Fibroblast of the aortic adventitia (primary cell): ENCODE measurements around the gene SPSB3. TPM values are rescaled to one million over a fixed set of nuclear protein-coding genes. Genes with fewer than 3 reads are reported as not detected.
"Not testable (repeated sequence)": the region's sequence is repeated elsewhere in the genome, so short reads cannot be mapped to it uniquely, and the experiment has no call there.

Experiments used
- DNase-seq: peaks from one replicate; pipeline ENCODE4 v3.0.0-alpha.2; 2010; ENCODE audit warnings: low read depth
- H3K4me3 ChIP-seq: 2 replicates; pipeline ENCODE4 v1.5.1; 2011; ENCODE audit warnings: low read depth, mild to moderate bottlenecking, control low read depth, low read length, moderate library complexity
- total RNA-seq: library from RNA; depleted of rRNA; stranded (reverse); fragments of >200 nt; gene quantifications from 2 replicates; pipeline ENCODE4 v1.2.3, GENCODE V29; 2012; ENCODE audit warnings: low replicate concordance
- TF ChIP-seq, protein P1 (sequence below): IDR thresholded peaks from 2 replicates; pipeline ENCODE4 v1.5.1; 2011; ENCODE audit warnings: mild to moderate bottlenecking, low read length, control low read depth, inconsistent platforms; ENCODE audit not compliant: insufficient read depth

Gene SPSB3
- total RNA-seq, 1 donor: 21.6 TPM

DNA sequence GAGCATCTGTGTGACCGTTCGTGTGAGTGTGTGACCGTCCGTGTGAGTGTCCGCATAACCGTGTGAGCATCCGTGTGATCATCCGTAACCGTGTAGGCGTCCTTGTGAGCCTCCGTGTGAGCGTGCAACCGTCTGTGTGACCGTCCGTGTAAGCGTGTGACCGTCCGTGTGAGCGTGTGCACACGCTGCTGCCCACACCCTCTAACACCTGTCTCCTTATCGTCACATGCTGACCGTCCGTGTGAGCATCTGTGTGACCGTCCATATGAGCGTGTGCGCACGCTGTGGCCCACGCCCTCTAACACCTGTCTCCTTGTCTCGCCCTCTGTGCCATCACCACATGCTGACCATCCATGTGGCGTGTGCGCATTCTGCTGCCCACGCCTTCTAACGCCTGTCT lies 42.1 kb downstream of the SPSB3 start:
- TF ChIP-seq, protein P1, sequence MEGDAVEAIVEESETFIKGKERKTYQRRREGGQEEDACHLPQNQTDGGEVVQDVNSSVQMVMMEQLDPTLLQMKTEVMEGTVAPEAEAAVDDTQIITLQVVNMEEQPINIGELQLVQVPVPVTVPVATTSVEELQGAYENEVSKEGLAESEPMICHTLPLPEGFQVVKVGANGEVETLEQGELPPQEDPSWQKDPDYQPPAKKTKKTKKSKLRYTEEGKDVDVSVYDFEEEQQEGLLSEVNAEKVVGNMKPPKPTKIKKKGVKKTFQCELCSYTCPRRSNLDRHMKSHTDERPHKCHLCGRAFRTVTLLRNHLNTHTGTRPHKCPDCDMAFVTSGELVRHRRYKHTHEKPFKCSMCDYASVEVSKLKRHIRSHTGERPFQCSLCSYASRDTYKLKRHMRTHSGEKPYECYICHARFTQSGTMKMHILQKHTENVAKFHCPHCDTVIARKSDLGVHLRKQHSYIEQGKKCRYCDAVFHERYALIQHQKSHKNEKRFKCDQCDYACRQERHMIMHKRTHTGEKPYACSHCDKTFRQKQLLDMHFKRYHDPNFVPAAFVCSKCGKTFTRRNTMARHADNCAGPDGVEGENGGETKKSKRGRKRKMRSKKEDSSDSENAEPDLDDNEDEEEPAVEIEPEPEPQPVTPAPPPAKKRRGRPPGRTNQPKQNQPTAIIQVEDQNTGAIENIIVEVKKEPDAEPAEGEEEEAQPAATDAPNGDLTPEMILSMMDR: no peak
- no peak overlapping the region for H3K4me3 ChIP-seq
- no peak for DNase-seq

DNA sequence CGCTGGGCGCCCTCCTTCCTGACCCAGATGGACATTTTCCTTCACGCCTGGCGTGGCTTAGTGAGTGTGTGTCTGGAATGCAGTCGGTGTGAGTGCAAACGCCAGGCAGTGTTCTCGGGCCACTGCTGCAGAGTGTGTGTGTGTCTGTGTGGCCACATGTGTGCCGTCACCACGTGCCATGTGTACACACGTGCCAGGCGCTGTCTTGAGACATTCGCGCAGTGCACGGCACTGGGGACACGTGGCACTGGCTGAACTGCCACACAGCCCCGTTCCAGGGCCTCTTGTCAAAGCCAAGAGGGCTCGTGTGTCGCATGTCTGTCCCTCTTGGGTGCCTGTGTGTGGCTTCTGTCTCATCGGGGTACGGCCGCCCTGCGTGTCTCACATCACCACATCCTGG lies 47.6 kb downstream of the SPSB3 start:
- H3K4me3 ChIP-seq: no peak overlapping the region
- TF ChIP-seq, protein P1: no peak
- no peak for DNase-seq

- DNase-seq: no peak
- H3K4me3 ChIP-seq: no peak overlapping the region
- TF ChIP-seq, protein P1: no peak
These were observed 48.2 kb downstream of the SPSB3 start for GRCh38 chr16:1734123-1734522.

- H3K4me3 ChIP-seq, DNase-seq: not testable (repeated sequence)
These were observed 49.8 kb downstream of the SPSB3 start for GRCh38 chr16:1732551-1732987.

DNA sequence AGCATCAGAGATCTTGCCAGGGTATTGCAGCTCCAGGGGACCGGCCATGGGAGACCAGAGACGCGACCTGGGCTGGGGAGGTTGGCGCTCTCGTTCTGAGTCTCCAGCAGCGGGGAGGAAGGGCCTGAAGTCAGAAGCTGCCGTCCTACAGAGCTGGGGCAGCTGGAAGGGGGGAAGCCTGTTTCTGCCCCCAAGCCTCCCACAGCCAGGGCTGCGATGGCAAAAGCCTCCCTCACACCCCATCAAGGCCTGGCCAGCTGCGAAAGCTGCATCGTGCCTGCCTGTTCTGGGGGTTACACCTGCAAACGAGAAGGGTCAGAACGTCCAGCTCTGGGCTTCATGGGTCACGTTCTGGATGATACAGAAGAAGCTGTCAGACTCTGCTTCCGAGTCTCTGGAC lies 50.3 kb downstream of the SPSB3 start:
- DNase-seq: no peak
- H3K4me3 ChIP-seq: no peak overlapping the region
- TF ChIP-seq, protein P1: no peak

DNA sequence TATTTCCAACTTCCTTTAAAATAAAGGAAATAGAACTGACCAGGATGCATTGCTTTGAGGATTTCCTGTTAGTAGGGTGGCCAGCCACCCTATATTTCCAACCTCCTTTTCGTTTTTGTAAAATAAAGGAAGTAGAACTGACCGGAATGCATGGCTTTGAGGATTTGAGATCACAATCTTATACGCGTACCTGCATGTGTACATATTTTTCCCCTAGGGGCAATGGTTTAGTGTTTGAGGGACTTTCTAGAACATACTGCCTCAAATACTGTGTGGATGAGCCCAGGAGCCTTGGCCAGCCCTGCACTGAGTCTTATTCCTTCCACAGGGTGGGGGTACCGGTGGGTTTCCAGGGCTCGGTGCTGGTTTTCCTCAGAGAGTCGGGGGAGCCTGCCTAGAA lies 50.8 kb downstream of the SPSB3 start:
- no peak for DNase-seq
- no peak overlapping the region for H3K4me3 ChIP-seq
- TF ChIP-seq, protein P1: no peak

DNA sequence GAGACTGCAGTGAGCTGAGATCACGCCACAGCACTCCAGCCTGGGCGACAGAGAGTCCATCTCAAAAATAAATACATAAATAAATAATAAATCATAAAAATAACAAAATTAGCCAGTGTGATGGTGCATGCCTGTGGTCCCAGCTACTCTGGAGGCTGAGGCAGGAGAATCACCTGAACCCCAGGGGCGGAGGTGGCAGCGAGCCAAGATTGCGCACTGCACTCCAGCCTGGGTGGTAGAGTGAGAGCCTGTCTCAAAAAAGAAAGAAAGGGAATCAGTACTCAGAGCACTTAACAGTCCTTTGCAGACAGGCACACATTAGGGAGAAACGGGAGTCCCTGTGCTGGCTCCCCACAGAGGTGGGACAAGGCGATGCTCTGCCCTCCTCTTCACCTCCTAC lies 51.3 kb downstream of the SPSB3 start:
- TF ChIP-seq, protein P1: no peak
- no peak for DNase-seq
- no peak overlapping the region for H3K4me3 ChIP-seq
